Stomach (tissue), 9 donors: ENCODE data around the gene NPAP1. TPM values are rescaled to one million over a fixed set of nuclear protein-coding genes. Genes with fewer than 3 reads are reported as not detected.
"Not testable (repeated sequence)": the region's sequence is repeated elsewhere in the genome, so short reads cannot be mapped to it uniquely, and the experiment has no call there.

ENCODE experiments used
- DNase-seq, 2 donors: peaks; one replicate each; pipeline versions ENCODE4 v3.0.0 to v3.0.0-alpha.2; 2013 to 2019
- H3K27ac ChIP-seq, 5 donors: fragments of 200-600 bp in 4 of 5; sonication (generic) in 4 of 5; one replicate each; pipeline ENCODE4 v1.5.1; 2013 to 2019; ENCODE audit warnings: mild to moderate bottlenecking in 1 of 5, moderate library complexity in 1 of 5
- H3K27me3 ChIP-seq, 3 donors: fragments of 200-600 bp; sonication (generic); one replicate each; pipeline ENCODE4 v1.5.1; 2017 to 2019; ENCODE audit warnings: mixed run types in 1 of 3
- H3K36me3 ChIP-seq, 4 donors: fragments of 200-600 bp; sonication (generic); 1 replicate in 3 of 4; 2 replicates in 1 of 4; pipeline ENCODE4 v1.5.1; 2016 to 2019
- H3K4me1 ChIP-seq, 4 donors: fragments of 200-600 bp; sonication (generic); one replicate each; pipeline ENCODE4 v1.5.1; 2016 to 2019
- H3K4me3 ChIP-seq, 4 donors: fragments of 200-600 bp; sonication (generic) in 3 of 4; one replicate each; pipeline ENCODE4 v1.5.1; 2016 to 2019; ENCODE audit warnings: mild to moderate bottlenecking in 1 of 4
- H3K9me3 ChIP-seq, 4 donors: fragments of 200-600 bp; sonication (generic); one replicate each; pipeline ENCODE4 v1.5.1; 2016 to 2019
- CTCF ChIP-seq, 7 experiments: fragments of 450-650 bp in 4 of 7; fragments of 200-600 bp in 3 of 7; sonication (generic) in 3 of 7; IDR thresholded peaks; one replicate each; pipeline ENCODE4 v1.5.1; 2016 to 2019; ENCODE audit warnings: antibody characterized with exemption in 7 of 7, control low read depth in 2 of 7, mild to moderate bottlenecking in 1 of 7
- EP300 ChIP-seq: sonication (generic); formaldehyde crosslinking; IDR thresholded peaks from one replicate; pipeline ENCODE4 v1.6.1; 2017; ENCODE audit warnings: antibody characterized with exemption
- POLR2A ChIP-seq, 4 donors: fragments of 450-650 bp; IDR thresholded peaks; one replicate each; pipeline ENCODE4 v1.6.1; 2016; ENCODE audit warnings: antibody characterized with exemption in 4 of 4, control low read depth in 2 of 4, mild to moderate bottlenecking in 1 of 4, moderate library complexity in 1 of 4
- POLR2AphosphoS5 ChIP-seq, 3 donors: sonication (generic); formaldehyde crosslinking; IDR thresholded peaks; one replicate each; pipeline ENCODE4 v1.6.1; 2016; ENCODE audit warnings: antibody characterized with exemption in 3 of 3
- WGBS, 5 donors: extraction: QIAGEN DNeasy Blood & Tissue Kit in 3 of 5; methylation state at CpG; one replicate each; pipeline versions ENCODE4 v1.1.5 to v1.1.7; 2013 to 2018; 5-methylcytosine and 5-hydroxymethylcytosine counted together
- intact Hi-C: fragments of 100-400 bp; cut with DNase I; formaldehyde crosslinking; loops from one replicate; pipeline ENCODE4 v1.15.1; 2023; ENCODE audit warnings: low total_unique reads
- polyA plus RNA-seq, 3 donors: library from polyadenylated mRNA; stranded (reverse); fragments of 200-250 nt; gene quantifications; one replicate each; pipeline ENCODE4 v1.2.3, GENCODE V29; 2013
- total RNA-seq, 5 donors: library from RNA; depleted of rRNA; stranded (reverse); fragments of >200 nt; gene quantifications; one replicate each; pipeline versions ENCODE4 v1.1.0 to v1.2.3, GENCODE V29; 2014 to 2016
- donor health status: healthy with polysubstance abuse.
- donor health status: Bipolar disorder and iron deficiency.
- donor health status: healthy.

NPAP1 gene
- total and polyA plus RNA-seq, 8 donors = 0.18 TPM; not detected in 7

DNA sequence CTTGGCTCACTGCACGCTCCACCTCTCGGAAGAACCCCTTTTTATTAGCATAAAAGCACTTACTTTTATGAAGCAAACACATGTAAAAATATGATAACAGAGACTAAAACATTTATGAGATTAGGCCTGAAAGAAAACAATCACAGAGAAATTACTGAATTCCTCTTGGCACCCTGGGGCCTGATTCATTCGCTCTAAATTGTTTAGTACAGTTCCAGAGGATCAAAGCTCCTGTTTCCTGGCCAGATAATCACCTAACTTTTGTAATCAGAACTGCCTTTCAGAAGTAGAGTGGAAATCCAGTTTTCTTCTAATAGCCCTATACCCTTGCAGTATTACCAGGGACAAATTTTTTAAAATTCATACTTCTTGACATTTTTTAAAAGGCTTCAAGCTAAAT, 6.4 kb downstream of the NPAP1 start:
- no peak for TF ChIP-seq POLR2A (IDR thresholded peaks at IDR 0.05)
- TF ChIP-seq CTCF (IDR thresholded peaks at IDR 0.05) = no peak
- no peak for TF ChIP-seq POLR2AphosphoS5 (IDR thresholded peaks at IDR 0.05)
- no peak for TF ChIP-seq EP300
- H3K4me1 ChIP-seq = no peaks in the 10 kb centered on the region
- no peaks in the 10 kb centered on the region for H3K36me3 ChIP-seq
- H3K9me3 ChIP-seq = peaks cover 0 to 18% (median 3%) of the 10 kb centered on the region in 4 donors
- no peak overlapping the region for H3K27ac ChIP-seq
- intact Hi-C loops = loop anchor here (10.0 kb wide), 1 partner anchor 63 kb away; no protein-coding TSS in a partner anchor
- DNase-seq = no peak
- H3K27me3 ChIP-seq = no peaks in the 10 kb centered on the region
- no peak overlapping the region for H3K4me3 ChIP-seq
- 35 to 57% (median 49%) methylated on average over 3 of the region's 3 CpGs for WGBS, 5 donors

- 81 to 88% (median 86%) methylated on average over 4 of the region's 4 CpGs for WGBS, 5 donors
- not testable (repeated sequence) for DNase-seq, H3K36me3 ChIP-seq, H3K27me3 ChIP-seq, H3K4me1 ChIP-seq, H3K4me3 ChIP-seq, H3K27ac ChIP-seq
- peaks cover 0 to 10% (median 0%) of the 10 kb centered on the region in 4 donors for H3K9me3 ChIP-seq
- intact Hi-C loops = loop anchor here (10.0 kb wide), 1 partner anchor 62 kb away; no protein-coding TSS in a partner anchor
Observed at GRCh38 chr15:24682905-24683304, 7.3 kb downstream of the NPAP1 start.

DNA sequence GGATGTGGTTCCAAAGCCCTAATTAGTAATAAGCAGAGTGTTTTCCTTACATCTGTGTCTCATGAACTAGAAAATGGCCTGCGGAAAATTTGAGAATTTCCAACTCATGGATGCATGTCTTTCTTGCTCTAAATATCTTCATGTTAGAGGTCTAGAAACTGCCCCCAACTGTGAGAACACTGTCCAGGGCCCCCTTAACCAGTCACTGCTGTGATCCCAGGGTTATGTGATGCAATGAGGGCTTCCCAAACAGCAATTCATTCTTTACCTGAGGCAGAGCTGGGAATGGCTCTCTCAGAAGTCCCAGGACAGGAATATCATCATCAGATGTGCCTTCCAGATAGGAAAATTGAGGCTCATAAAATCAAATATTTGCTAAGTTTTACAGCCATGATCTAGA, 8.2 kb downstream of the NPAP1 start:
- no peak for DNase-seq
- intact Hi-C loops = loop anchor here (10.0 kb wide), 1 partner anchor 61 kb away; no protein-coding TSS in a partner anchor
- H3K27me3 ChIP-seq = no peaks in the 10 kb centered on the region
- WGBS, 5 donors = 91 to 100% (median 96%) methylated on average over 1 of the region's 1 CpG
- H3K36me3 ChIP-seq = no peaks in the 10 kb centered on the region
- H3K9me3 ChIP-seq = peaks cover 0 to 7% (median 0%) of the 10 kb centered on the region in 4 donors
- no peak for TF ChIP-seq POLR2A (IDR thresholded peaks at IDR 0.05)
- no peak for TF ChIP-seq CTCF (IDR thresholded peaks at IDR 0.05)
- no peak for TF ChIP-seq EP300
- TF ChIP-seq POLR2AphosphoS5 (IDR thresholded peaks at IDR 0.05) = no peak
- no peak overlapping the region for H3K27ac ChIP-seq
- no peaks in the 10 kb centered on the region for H3K4me1 ChIP-seq
- H3K4me3 ChIP-seq = no peak overlapping the region

- no peak for DNase-seq
- intact Hi-C loops = loop anchor here (10.0 kb wide), 1 partner anchor 60 kb away; no protein-coding TSS in a partner anchor
- Histone ChIP-seq H3K4me3 (no peak overlapping the region), H3K9me3 (peaks cover 0 to 7% (median 0%) of the 10 kb centered on the region in 4 donors), H3K27ac (no peak overlapping the region), H3K36me3 (no peaks in the 10 kb centered on the region), H3K27me3 (no peaks in the 10 kb centered on the region), H3K4me1 (no peaks in the 10 kb centered on the region)
- WGBS, 5 donors = 42 to 62% (median 58%) methylated on average over 1 of the region's 1 CpG
- TF ChIP-seq POLR2AphosphoS5 (IDR thresholded peaks at IDR 0.05) = no peak
- no peak for TF ChIP-seq POLR2A (IDR thresholded peaks at IDR 0.05)
Observed at GRCh38 chr15:24684313-24684712, 8.7 kb downstream of the NPAP1 start.

GRCh38 chr15:24696201-24696600, 20.6 kb downstream of the NPAP1 start:
- WGBS, 5 donors = 50 to 54% (median 52%) methylated on average over 3 of the region's 3 CpGs
- Histone ChIP-seq H3K4me3 (no peak overlapping the region), H3K27me3 (no peaks in the 10 kb centered on the region), H3K27ac (no peak overlapping the region), H3K36me3 (no peaks in the 10 kb centered on the region), H3K4me1 (no peaks in the 10 kb centered on the region), H3K9me3 (peaks cover 0 to 24% (median 10%) of the 10 kb centered on the region in 4 donors)
- no peak for TF ChIP-seq EP300
- DNase-seq = no peak
- intact Hi-C loops = no loop called here

DNA sequence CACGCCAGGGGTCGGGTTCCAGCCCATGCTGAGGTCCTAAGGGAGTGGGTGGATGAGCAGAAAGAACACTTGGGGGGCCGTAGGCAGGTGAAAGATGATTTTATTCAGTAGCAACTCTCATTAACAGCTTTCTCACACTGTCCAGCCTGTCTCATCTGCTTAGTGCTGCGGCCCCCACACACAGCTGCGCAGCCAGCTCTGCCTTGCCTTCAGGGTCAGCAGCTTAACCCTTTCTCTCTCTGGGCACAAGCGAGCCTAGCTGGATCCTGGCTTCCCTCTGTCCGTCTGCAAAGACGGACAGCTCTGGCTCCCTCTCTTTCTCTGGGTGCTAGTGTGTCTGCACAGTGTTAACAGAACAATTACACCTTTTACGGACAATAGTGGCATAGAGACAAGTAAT, 21.3 kb downstream of the NPAP1 start:
- H3K4me3 ChIP-seq = no peak overlapping the region
- WGBS, 5 donors = 54 to 67% (median 62%) methylated on average over 9 of the region's 9 CpGs
- no peak for DNase-seq
- no peaks in the 10 kb centered on the region for H3K4me1 ChIP-seq
- H3K27ac ChIP-seq = no peak overlapping the region
- intact Hi-C loops = no loop called here
- no peaks in the 10 kb centered on the region for H3K27me3 ChIP-seq
- TF ChIP-seq EP300 = no peak
- TF ChIP-seq POLR2AphosphoS5 (IDR thresholded peaks at IDR 0.05) = no peak
- no peak for TF ChIP-seq CTCF (IDR thresholded peaks at IDR 0.05)
- TF ChIP-seq POLR2A (IDR thresholded peaks at IDR 0.05) = no peak
- H3K36me3 ChIP-seq = no peaks in the 10 kb centered on the region
- peaks cover 0 to 19% (median 5%) of the 10 kb centered on the region in 4 donors for H3K9me3 ChIP-seq
